Thyroid gland (tissue), 4 donors: ENCODE measurements around the gene ALDH1A1. TPM values are rescaled to one million over a fixed set of nuclear protein-coding genes. Genes with fewer than 3 reads are reported as not detected.

Source experiments
- DNase-seq, 2 donors: peaks; one replicate each; pipeline ENCODE4 v3.0.0-alpha.2; 2019
- H3K27ac ChIP-seq, 3 donors: fragments of 200-600 bp; sonication (generic); 1 replicate in 2 of 3; 2 replicates in 1 of 3; pipeline ENCODE4 v1.5.1; 2016 to 2019; ENCODE audit warnings: mild to moderate bottlenecking in 1 of 3, moderate library complexity in 1 of 3
- H3K27me3 ChIP-seq: fragments of 200-600 bp; sonication (generic); one replicate; pipeline ENCODE4 v1.5.1; 2019
- H3K36me3 ChIP-seq, 2 donors: fragments of 200-600 bp; sonication (generic); one replicate each; pipeline ENCODE4 v1.5.1; 2016 to 2019
- H3K4me1 ChIP-seq, 2 donors: fragments of 200-600 bp; sonication (generic); one replicate each; pipeline ENCODE4 v1.5.1; 2017 to 2019
- H3K4me3 ChIP-seq, 3 donors: fragments of 200-600 bp; sonication (generic); replicated peaks in 1 of 3; 1 replicate in 2 of 3; 2 replicates in 1 of 3; pipeline ENCODE4 v1.5.1; 2016; ENCODE audit warnings: mild to moderate bottlenecking in 1 of 3
- H3K9me3 ChIP-seq: fragments of 200-600 bp; sonication (generic); one replicate; pipeline ENCODE4 v1.5.1; 2017
- POLR2A ChIP-seq, 2 donors: fragments of 450-650 bp; IDR thresholded peaks; one replicate each; pipeline ENCODE4 v1.6.1; 2017; ENCODE audit warnings: antibody characterized with exemption in 2 of 2, mild to moderate bottlenecking in 2 of 2, moderate library complexity in 1 of 2
- WGBS, 2 donors: methylation state at CpG; one replicate each; pipeline ENCODE4 v1.1.5; 2017; 5-methylcytosine and 5-hydroxymethylcytosine counted together
- intact Hi-C: fragments of 100-400 bp; cut with DNase I; formaldehyde crosslinking; loops from one replicate; pipeline ENCODE4 v1.15.1; 2023
- total RNA-seq, 4 donors: library from RNA; depleted of rRNA; stranded (reverse); fragments of >200 nt; gene quantifications; one replicate each; pipeline ENCODE4 v1.2.3, GENCODE V29; 2016
- TF ChIP-seq, protein P1 (sequence below), 6 experiments: fragments of 200-600 bp in 3 of 6; fragments of 450-650 bp in 3 of 6; sonication (generic) in 3 of 6; IDR thresholded peaks; one replicate each; pipeline ENCODE4 v1.5.1; 2016 to 2019; ENCODE audit warnings: antibody characterized with exemption in 6 of 6, mild to moderate bottlenecking in 2 of 6, inconsistent platforms in 1 of 6, moderate library complexity in 1 of 6

Gene ALDH1A1
- total RNA-seq, 4 donors from 2014 or later: 237 to 323 (median 293) TPM

DNA sequence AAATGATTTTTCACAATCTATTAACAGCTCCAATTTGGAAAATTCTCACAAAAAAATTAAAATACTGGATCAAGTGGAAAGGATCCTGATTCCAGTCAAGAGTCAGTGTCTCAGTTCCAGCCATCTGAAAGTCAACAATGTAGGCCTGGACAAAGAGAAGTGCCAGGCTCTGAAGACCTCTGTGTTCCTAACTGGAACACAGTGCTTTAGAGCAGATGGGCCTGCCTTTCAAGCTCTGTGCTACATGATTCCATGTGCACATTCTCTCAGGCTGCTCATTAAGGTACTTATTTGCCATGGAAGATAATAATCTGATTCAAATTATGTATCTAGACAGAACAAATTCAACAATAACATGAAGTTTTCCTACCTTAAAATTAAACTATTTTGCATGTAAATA lies 30.2 kb upstream of the ALDH1A1 start:
- Histone ChIP-seq H3K4me1 (peaks cover 12 to 14% of the 10 kb centered on the region in 2 donors), H3K4me3 (no peak overlapping the region), H3K27ac (no peak overlapping the region), H3K36me3 (no peaks in the 10 kb centered on the region), H3K27me3 (no peaks in the 10 kb centered on the region), H3K9me3 (no peaks in the 10 kb centered on the region)
- intact Hi-C loops: no loop called here
- TF ChIP-seq POLR2A (IDR thresholded peaks at IDR 0.05): no peak
- TF ChIP-seq, protein P1, sequence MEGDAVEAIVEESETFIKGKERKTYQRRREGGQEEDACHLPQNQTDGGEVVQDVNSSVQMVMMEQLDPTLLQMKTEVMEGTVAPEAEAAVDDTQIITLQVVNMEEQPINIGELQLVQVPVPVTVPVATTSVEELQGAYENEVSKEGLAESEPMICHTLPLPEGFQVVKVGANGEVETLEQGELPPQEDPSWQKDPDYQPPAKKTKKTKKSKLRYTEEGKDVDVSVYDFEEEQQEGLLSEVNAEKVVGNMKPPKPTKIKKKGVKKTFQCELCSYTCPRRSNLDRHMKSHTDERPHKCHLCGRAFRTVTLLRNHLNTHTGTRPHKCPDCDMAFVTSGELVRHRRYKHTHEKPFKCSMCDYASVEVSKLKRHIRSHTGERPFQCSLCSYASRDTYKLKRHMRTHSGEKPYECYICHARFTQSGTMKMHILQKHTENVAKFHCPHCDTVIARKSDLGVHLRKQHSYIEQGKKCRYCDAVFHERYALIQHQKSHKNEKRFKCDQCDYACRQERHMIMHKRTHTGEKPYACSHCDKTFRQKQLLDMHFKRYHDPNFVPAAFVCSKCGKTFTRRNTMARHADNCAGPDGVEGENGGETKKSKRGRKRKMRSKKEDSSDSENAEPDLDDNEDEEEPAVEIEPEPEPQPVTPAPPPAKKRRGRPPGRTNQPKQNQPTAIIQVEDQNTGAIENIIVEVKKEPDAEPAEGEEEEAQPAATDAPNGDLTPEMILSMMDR (IDR thresholded peaks at IDR 0.05): no peak
- DNase-seq: no peak

DNA sequence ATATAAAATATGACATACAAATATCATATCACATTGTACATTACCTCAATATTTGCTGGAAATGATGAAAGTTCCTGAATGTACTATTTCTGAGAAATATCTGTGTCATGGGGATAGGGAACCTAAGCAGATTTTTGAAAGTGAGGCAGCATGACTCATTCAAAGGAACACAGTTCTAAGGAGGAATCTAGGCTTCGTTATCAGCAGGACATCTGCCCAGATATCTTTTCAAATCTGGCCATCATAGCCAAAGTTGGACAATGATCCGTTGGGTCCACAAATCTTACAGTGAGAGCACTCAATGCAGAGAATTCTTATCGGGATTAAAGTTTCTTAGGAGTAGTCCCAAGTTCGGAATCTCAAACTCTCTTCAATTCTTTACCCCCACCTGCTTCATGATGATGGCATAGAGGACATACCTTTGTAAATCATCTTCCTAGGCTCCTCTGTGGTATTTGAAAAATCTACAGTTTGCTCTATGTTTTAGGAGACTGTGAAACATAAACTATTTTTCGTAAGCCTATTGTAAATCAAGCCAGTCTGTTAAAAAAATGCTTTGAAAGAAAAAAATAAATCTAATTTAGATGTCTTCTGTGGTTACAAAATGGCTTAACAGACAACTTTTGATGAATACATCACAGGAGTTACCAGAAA lies 29.4 kb upstream of the ALDH1A1 start:
- no peak for DNase-seq
- Histone ChIP-seq H3K9me3 (no peaks in the 10 kb centered on the region), H3K27me3 (no peaks in the 10 kb centered on the region), H3K27ac (no peak overlapping the region), H3K4me1 (peaks cover 19 to 21% of the 10 kb centered on the region in 2 donors), H3K4me3 (no peak overlapping the region), H3K36me3 (no peaks in the 10 kb centered on the region)
- intact Hi-C loops: no loop called here
- 87 to 96% methylated on average over 5 of the region's 5 CpGs for WGBS, 2 donors
- TF ChIP-seq, protein P1 (IDR thresholded peaks at IDR 0.05): no peak
- TF ChIP-seq POLR2A (IDR thresholded peaks at IDR 0.05): no peak

DNA sequence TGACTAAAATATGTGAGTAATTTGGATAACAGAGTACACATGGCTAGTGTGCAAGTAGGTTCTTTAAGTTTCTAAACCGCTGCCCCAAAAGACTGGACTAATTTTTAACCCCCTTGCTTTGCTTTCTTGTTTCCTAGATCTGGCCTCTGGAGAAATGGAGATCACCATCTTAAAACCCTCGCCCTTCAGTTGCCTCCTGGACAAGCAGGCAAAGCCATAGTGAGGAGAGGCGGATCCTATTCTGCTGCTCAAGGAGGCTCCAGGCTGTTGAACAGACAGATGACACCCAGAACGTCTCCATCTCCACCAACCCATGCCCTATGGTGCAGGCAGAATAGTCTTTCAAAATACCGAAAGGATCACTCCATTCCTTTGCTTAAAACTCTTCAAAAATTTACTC lies 28.6 kb upstream of the ALDH1A1 start:
- Histone ChIP-seq H3K27ac (no peak overlapping the region), H3K4me1 (peaks cover 20 to 23% of the 10 kb centered on the region in 2 donors), H3K9me3 (no peaks in the 10 kb centered on the region), H3K4me3 (no peak overlapping the region), H3K27me3 (no peaks in the 10 kb centered on the region), H3K36me3 (no peaks in the 10 kb centered on the region)
- DNase-seq: no peak
- no peak for TF ChIP-seq POLR2A (IDR thresholded peaks at IDR 0.05)
- TF ChIP-seq, protein P1 (IDR thresholded peaks at IDR 0.05): no peak
- intact Hi-C loops: no loop called here
- 88 to 95% methylated on average over 5 of the region's 5 CpGs for WGBS, 2 donors

DNA sequence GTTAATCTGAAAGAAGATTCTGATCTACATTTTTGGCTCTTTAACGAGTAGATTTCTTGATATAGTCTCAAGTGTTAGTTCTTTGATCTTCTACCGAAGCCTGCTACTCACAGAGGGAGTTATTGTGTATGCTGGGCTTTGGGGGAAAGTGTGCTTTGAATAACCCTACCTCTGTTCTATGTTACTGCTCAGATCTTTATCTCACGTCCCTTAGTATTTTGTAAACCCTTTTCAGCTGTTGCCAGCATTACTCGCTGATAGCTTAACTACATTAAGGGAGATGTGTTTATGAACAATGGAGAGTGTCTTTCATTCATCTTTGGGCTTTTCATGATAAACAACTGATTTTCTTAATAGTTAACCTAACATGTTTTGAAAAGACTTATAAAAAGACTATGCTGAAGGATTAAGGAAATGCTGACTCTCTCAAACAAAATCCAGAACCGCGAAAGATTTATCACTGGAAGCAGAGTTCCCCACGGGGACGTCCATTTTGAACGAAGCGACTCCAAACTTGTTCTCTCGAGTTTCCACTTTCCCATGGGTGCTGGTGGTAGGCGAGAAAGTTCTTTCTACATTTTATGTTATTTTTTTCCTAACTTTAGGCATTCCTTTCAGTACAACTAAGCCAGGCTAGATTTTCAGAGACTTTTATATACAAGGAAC lies 27.9 kb upstream of the ALDH1A1 start:
- intact Hi-C loops: no loop called here
- H3K27ac ChIP-seq: no peak overlapping the region

DNA sequence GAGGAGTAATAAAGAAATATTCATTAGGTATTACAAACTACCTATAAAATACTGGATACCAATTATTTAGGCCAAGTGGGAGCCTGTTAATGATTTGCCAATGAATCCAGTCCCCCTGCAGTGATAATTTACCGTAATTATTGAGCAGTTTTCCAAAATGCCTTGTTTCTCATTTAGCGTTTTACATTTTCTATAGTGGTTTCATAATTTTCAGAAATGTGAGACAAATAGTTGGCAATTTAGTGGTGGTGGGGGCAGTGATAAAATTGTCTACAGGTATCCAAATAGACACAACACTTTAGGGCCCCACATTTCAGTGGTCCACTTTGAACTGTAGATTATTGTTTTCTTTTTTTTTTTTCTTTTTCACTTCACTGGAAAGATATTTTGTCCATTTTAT lies 27.3 kb upstream of the ALDH1A1 start:
- no peak for DNase-seq
- Histone ChIP-seq H3K27me3 (no peaks in the 10 kb centered on the region), H3K4me3 (no peak overlapping the region), H3K36me3 (no peaks in the 10 kb centered on the region), H3K9me3 (no peaks in the 10 kb centered on the region), H3K27ac (no peak overlapping the region), H3K4me1 (peaks cover 20 to 23% of the 10 kb centered on the region in 2 donors)
- intact Hi-C loops: no loop called here
- TF ChIP-seq, protein P1 (IDR thresholded peaks at IDR 0.05): no peak
- no peak for TF ChIP-seq POLR2A (IDR thresholded peaks at IDR 0.05)
- 97 to 98% methylated on average over 2 of the region's 2 CpGs for WGBS, 2 donors

More for the DNA sequence above, 27.9 kb upstream of the ALDH1A1 start:
- H3K27me3 ChIP-seq: no peaks in the 10 kb centered on the region
- H3K4me3 ChIP-seq: no peak overlapping the region
- no peaks in the 10 kb centered on the region for H3K9me3 ChIP-seq
- DNase-seq: no peak
- H3K4me1 ChIP-seq: peaks cover 20 to 23% of the 10 kb centered on the region in 2 donors
- H3K36me3 ChIP-seq: no peaks in the 10 kb centered on the region
- WGBS, 2 donors: 64 to 76% methylated on average over 12 of the region's 12 CpGs
- TF ChIP-seq, protein P1 (IDR thresholded peaks at IDR 0.05): no peak
- no peak for TF ChIP-seq POLR2A (IDR thresholded peaks at IDR 0.05)
